Smooth muscle cell of the brain vasculature (primary cell): ENCODE results near the gene BMP8A.

Experiments used
- DNase-seq: peaks from one replicate; pipeline ENCODE4 v3.0.0-alpha.2; 2012; ENCODE audit warnings: low read depth, low spot score

BMP8A gene

DNA sequence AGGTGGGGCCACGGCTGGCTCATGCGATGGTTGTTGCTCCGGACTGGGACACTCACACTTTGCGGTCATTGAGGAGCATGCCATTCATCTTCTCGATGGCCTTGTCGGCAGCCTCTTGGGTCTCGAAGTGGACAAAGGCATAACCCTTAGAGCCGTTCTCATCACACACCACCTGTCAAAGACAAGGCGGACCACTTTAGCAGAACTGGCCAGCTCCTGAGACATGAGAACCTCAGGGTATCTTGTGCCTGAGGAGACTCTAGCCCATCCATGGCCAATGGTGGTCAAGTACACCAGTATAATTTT is 79.7 kb downstream of the BMP8A start:
- no peak for DNase-seq

DNA sequence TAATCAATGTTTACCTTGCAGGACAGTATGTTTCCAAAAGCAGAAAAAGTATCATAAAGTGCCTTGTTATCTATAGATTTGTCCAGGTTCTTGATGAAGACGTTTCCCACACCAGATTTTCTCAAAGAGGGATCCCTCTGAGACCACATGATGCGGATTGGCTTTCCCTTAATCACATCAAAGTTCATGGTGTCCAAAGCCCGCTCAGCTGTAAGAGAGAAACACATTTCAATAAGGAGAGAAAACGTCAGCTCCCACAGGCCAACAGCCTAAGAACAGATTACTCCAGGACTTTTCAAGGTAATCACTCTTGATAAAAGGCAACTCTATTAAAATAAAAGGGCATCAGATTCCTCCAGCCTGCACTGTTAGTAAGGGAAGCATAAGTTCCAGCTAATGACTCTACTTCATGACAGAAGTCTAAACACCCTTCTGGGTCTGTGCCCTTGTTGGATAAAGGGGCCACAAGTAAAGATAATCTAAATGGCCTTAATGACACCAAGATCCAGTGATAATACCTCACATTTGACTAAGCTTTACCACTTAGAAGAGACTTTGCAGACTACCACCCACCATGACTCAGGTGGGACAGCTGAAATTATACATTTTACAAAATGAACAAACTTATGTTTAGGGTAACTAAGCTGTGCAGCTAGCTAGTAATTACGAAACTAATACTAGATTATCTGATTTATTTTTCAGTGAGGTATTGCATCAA is 81.1 kb downstream of the BMP8A start:
- DNase-seq: no peak

DNA sequence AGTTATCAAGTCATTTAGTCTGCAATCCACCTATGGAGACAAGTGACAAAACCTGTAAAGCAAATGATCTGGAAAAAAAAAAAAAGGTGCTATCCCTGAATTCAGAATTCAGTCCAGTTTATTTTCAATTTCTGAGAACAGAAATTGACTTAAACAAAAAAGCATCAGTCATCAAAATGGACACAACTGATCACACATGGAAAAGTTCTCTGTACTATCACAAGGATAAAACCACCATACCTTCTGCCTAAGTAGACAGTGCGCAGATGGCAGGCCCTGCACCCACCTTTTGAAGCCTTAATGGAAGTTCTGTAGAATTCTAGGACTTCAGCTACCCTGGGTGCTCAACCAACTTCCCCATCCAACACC is 81.6 kb downstream of the BMP8A start:
- DNase-seq: no peak

DNA sequence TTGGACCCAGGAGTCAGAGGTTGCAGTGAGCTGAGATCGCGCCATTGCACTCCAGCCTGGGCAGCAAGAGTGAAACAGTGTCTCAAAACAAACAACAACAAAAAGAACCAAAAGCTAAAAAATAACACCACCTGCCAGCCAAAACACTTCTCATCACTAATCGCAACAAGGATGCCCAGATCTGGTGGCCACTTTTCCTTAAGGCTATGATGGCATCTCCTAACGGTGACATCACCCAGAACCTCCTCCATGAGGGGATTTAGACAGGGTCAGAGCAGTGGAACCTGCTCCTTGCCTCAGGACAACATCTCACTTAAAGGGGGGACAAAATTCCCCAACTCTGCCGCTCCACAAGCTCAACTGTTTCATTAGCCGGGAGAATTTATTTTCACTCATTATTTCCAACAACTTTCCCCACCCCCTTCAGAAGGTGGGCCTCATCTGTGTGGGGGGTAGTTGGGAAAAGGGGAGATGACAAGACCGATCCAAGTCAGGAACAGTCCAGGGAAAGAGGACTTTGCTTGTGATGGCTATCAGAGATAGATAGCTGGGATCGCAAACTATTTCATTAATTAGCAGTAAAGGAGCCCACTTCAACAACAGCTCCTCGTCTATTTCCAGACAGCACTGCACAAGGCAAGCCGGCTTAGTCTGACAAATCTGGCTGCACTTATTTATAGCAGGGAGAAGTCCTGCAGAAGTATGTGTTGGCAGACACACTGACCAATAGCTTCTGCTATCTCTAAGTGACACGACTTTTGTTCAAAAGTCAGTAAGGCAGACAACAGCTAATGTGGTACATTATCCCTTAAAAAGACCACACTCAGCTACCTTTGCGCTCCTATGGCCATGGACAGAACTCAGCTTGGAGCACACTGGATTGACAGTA is 82.5 kb downstream of the BMP8A start:
- DNase-seq: no peak

DNA sequence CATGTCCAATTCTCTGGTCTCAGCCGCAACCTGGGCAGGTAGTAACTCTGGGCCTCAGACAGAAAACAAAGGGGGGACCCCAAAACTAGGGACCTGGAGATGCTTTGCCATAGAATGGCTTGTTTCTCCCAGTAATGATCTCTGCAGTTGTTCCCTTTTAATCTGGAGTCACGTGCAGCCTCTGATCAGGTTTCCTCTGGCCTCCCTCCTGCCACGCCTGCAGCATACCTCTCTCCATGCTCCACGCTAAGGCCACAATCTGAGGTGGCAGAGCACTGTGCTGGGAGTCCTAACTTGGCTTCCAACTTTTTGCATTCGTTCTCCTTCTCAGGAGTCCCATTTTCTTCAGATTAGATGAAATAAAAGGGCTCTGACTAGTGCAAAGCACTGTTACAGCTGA is 83.2 kb downstream of the BMP8A start:
- no peak for DNase-seq
